Measurements from ENCODE around the gene TNS3. TPM values are rescaled to one million over a fixed set of nuclear protein-coding genes. Genes with fewer than 3 reads are reported as not detected.

Gene TNS3
- total RNA-seq, 1 donor from 2014 or later: 89.8 TPM

DNA sequence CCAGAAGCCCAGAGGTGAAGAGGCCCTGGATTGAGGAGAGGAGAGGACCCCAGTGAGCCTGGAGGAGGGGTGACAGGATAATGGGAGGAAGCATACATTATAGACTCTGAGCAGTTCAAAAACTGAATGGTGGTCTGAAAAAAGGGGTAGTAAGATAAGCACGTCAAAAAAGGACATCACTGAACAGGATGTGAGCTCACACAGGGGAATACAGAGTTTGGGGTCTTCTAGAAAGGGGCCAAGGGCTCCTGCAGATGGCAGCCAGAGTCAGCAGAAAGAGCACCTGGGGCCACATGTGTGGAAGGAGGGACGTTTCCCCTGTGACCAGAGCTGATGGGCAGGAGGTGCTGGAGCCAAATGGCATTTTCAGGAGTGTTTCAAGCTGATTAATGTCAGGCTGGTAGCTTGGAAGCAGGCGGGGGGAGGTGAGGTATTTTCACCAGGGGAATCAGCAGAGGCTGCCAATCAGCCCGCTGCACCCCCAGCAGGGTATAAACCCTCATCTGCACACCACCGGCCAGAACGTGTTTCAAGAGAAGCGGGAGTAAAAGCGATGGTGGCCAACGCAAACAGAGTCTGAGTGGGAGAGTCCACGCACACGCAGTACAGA lies 85.8 kb downstream of the TNS3 start:
- H3K4me1 ChIP-seq: peaks cover 0 to 32% of the 10 kb centered on the region in 2 donors
- DNase-seq (ENCODE audit: low spot score in 2 of 2): no peak
- no peaks in the 10 kb centered on the region for H3K27me3 ChIP-seq
- no peak overlapping the region for H3K4me3 ChIP-seq
- TF ChIP-seq CTCF (IDR thresholded peaks at IDR 0.05): no peak
- intact Hi-C loops (cut with DNase I): no loop called here
- H3K27ac ChIP-seq: no peak overlapping the region
- no peaks in the 10 kb centered on the region for H3K9me3 ChIP-seq
- no peaks in the 10 kb centered on the region for H3K36me3 ChIP-seq

GRCh38 chr7:47493976-47494911 lies 87.7 kb downstream of the TNS3 start:
- TF ChIP-seq CTCF (IDR thresholded peaks at IDR 0.05): peak in 1 of 3 experiments; percentile 14
- no peak for DNase-seq (ENCODE audit: low spot score in 2 of 2)
- Histone ChIP-seq H3K9me3 (no peaks in the 10 kb centered on the region), H3K4me1 (peaks cover 0 to 18% of the 10 kb centered on the region in 2 donors), H3K4me3 (peak overlapping the region; percentile 11 to 49), H3K36me3 (no peaks in the 10 kb centered on the region), H3K27ac (peak overlapping the region; percentile 5 to 45), H3K27me3 (no peaks in the 10 kb centered on the region)
- intact Hi-C loops (cut with DNase I): no loop called here

- Histone ChIP-seq H3K27ac (no peak overlapping the region), H3K27me3 (no peaks in the 10 kb centered on the region), H3K9me3 (no peaks in the 10 kb centered on the region), H3K4me1 (peaks cover 0 to 22% of the 10 kb centered on the region in 2 donors), H3K4me3 (no peak overlapping the region), H3K36me3 (no peaks in the 10 kb centered on the region)
- TF ChIP-seq CTCF (IDR thresholded peaks at IDR 0.05): no peak
- peak in 1 of 2 donors; percentile 7 for DNase-seq (ENCODE audit: low spot score in 2 of 2)
- intact Hi-C loops (cut with DNase I): no loop called here
These were observed 89.1 kb downstream of the TNS3 start for GRCh38 chr7:47492716-47493325.

GRCh38 chr7:47490501-47491265 lies 91.2 kb downstream of the TNS3 start:
- H3K27me3 ChIP-seq: no peaks in the 10 kb centered on the region
- H3K4me1 ChIP-seq: peaks cover 0 to 16% of the 10 kb centered on the region in 2 donors
- no peak for TF ChIP-seq CTCF (IDR thresholded peaks at IDR 0.05)
- DNase-seq (ENCODE audit: low spot score in 2 of 2): peak in 1 of 2 donors; percentile 6
- intact Hi-C loops (cut with DNase I): no loop called here
- H3K27ac ChIP-seq: no peak overlapping the region
- H3K4me3 ChIP-seq: no peak overlapping the region
- H3K36me3 ChIP-seq: no peaks in the 10 kb centered on the region
- H3K9me3 ChIP-seq: no peaks in the 10 kb centered on the region

GRCh38 chr7:47489624-47490023 lies 92.3 kb downstream of the TNS3 start:
- H3K9me3 ChIP-seq: no peaks in the 10 kb centered on the region
- DNase-seq (ENCODE audit: low spot score in 2 of 2): peak in 1 of 2 donors; percentile 3
- peaks cover 0 to 23% of the 10 kb centered on the region in 2 donors for H3K4me1 ChIP-seq
- H3K36me3 ChIP-seq: no peaks in the 10 kb centered on the region
- no peaks in the 10 kb centered on the region for H3K27me3 ChIP-seq
- no peak overlapping the region for H3K4me3 ChIP-seq
- TF ChIP-seq CTCF (IDR thresholded peaks at IDR 0.05): no peak
- intact Hi-C loops (cut with DNase I): loop anchor here (5.0 kb wide), 1 partner anchor 33 kb away; no protein-coding TSS in a partner anchor
- no peak overlapping the region for H3K27ac ChIP-seq

Measured in ascending aorta (tissue), 2 donors.